NT2/D1 (cell line): ENCODE data around the gene ACVR1B.

ENCODE experiments used
- SUZ12 ChIP-seq: IDR thresholded peaks from 2 replicates; pipeline ENCODE4 v1.6.1; 2011; ENCODE audit not compliant: insufficient read length, insufficient read depth; ENCODE audit errors: extremely low read depth
- YY1 ChIP-seq: IDR thresholded peaks from 2 replicates; pipeline ENCODE4 v1.6.1; 2011; ENCODE audit not compliant: insufficient read length, insufficient read depth
- ZNF274 ChIP-seq: IDR thresholded peaks from 2 replicates; pipeline ENCODE4 v1.6.1; 2011; ENCODE audit warnings: mild to moderate bottlenecking, low read depth, low read length

- TF ChIP-seq YY1 (no peak), ZNF274 (no peak), SUZ12 (no peak)
Observed at GRCh38 chr12:51943346-51943745, 8.2 kb upstream of the ACVR1B start.
